GM12878 (cell line): ENCODE data around the gene MYCBP2.
"Not testable (repeated sequence)": the region's sequence is repeated elsewhere in the genome, so short reads cannot be mapped to it uniquely, and the experiment has no call there.

Experiments
- BRCA1 ChIP-seq: IDR thresholded peaks from 2 replicates; pipeline ENCODE4 v1.6.1; 2011; ENCODE audit warnings: low read depth, low read length, improper control_type of control experiment
- FOXM1 ChIP-seq: IDR thresholded peaks from 2 replicates; pipeline ENCODE4 v1.6.1; 2012; ENCODE audit warnings: low read depth, mild to moderate bottlenecking, inconsistent platforms, low read length, moderate library complexity
- HDAC2 ChIP-seq: fragments of 200-600 bp; sonication (generic); IDR thresholded peaks from 2 replicates; pipeline ENCODE4 v1.6.1; 2017
- JUND ChIP-seq: IDR thresholded peaks from 2 replicates; pipeline ENCODE4 v1.6.1; 2012; ENCODE audit warnings: low read depth, mild to moderate bottlenecking, low read length, improper control_type of control experiment, moderate library complexity
- KDM1A ChIP-seq: fragments of 200-600 bp; sonication (generic); IDR thresholded peaks from 2 replicates; pipeline ENCODE4 v1.6.1; 2016; ENCODE audit warnings: borderline replicate concordance
- NR2C2 ChIP-seq: IDR thresholded peaks from 2 replicates; pipeline ENCODE4 v1.6.1; 2011; ENCODE audit warnings: borderline replicate concordance, low read depth; ENCODE audit not compliant: control insufficient read depth, insufficient read length
- POLR2AphosphoS5 ChIP-seq: IDR thresholded peaks from 2 replicates; pipeline ENCODE4 v1.6.1; 2011; ENCODE audit warnings: mild to moderate bottlenecking, low read length, inconsistent platforms
- YY1 ChIP-seq: IDR thresholded peaks from 2 replicates; pipeline ENCODE4 v1.6.1; 2011; ENCODE audit warnings: low read depth, mild to moderate bottlenecking, low read length
- TF ChIP-seq, protein P1 (sequence below), 3 experiments: IDR thresholded peaks in 2 of 3; conservative IDR thresholded peaks in 1 of 3; 2 replicates each; pipeline ENCODE4 v1.5.1; 2011; ENCODE audit warnings: low read depth in 3 of 3, low read length in 3 of 3, mild to moderate bottlenecking in 3 of 3, control low read depth in 2 of 3, moderate library complexity in 2 of 3, inconsistent platforms in 1 of 3, mixed read lengths in 1 of 3; ENCODE audit not compliant: control insufficient read depth in 2 of 3, insufficient read depth in 1 of 3; ENCODE audit errors: extremely low read depth in 1 of 3
- TF ChIP-seq, protein P2 (sequence below): IDR thresholded peaks from 2 replicates; pipeline ENCODE4 v1.6.1; 2012; ENCODE audit warnings: low read length, inconsistent platforms

DNA sequence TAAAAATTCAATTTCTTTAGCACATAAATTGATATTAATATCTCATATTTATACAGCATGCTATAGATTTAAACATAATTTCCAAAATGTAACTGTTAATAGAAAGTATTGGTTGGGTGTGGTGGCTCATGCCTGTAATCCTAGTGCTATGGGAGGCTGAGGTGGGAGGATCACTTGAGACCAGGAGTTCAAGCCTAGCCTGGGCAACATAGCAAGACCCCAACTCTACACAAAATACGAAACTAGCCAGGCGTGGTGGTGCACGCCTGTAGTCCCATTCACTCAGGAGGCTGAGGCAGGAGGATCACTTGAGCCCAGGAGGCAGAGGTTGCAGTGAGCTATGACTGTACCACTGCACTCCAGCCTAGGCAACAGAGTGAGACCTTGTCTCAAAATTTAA is 20.5 kb upstream of the MYCBP2 start:
- TF ChIP-seq, protein P1, sequence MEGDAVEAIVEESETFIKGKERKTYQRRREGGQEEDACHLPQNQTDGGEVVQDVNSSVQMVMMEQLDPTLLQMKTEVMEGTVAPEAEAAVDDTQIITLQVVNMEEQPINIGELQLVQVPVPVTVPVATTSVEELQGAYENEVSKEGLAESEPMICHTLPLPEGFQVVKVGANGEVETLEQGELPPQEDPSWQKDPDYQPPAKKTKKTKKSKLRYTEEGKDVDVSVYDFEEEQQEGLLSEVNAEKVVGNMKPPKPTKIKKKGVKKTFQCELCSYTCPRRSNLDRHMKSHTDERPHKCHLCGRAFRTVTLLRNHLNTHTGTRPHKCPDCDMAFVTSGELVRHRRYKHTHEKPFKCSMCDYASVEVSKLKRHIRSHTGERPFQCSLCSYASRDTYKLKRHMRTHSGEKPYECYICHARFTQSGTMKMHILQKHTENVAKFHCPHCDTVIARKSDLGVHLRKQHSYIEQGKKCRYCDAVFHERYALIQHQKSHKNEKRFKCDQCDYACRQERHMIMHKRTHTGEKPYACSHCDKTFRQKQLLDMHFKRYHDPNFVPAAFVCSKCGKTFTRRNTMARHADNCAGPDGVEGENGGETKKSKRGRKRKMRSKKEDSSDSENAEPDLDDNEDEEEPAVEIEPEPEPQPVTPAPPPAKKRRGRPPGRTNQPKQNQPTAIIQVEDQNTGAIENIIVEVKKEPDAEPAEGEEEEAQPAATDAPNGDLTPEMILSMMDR (IDR thresholded peaks at IDR 0.05 in 2 of 3, conservative IDR thresholded peaks at IDR 0.05 in 1 of 3; ENCODE audit: control insufficient read depth in 2 of 3, extremely low read depth in 1 of 3, insufficient read depth in 1 of 3, low read depth in 3 of 3, low read length in 3 of 3) = not testable (repeated sequence)
- not testable (repeated sequence) for TF ChIP-seq BRCA1, NR2C2, JUND, FOXM1, KDM1A, YY1, HDAC2, POLR2AphosphoS5
- TF ChIP-seq, protein P2, sequence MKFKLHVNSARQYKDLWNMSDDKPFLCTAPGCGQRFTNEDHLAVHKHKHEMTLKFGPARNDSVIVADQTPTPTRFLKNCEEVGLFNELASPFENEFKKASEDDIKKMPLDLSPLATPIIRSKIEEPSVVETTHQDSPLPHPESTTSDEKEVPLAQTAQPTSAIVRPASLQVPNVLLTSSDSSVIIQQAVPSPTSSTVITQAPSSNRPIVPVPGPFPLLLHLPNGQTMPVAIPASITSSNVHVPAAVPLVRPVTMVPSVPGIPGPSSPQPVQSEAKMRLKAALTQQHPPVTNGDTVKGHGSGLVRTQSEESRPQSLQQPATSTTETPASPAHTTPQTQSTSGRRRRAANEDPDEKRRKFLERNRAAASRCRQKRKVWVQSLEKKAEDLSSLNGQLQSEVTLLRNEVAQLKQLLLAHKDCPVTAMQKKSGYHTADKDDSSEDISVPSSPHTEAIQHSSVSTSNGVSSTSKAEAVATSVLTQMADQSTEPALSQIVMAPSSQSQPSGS = not testable (repeated sequence)
